Neural progenitor cell (in vitro differentiated cells): Measurements from ENCODE around the gene EFCAB8.

Source experiments
- EZH2 ChIP-seq: fragments of 200-600 bp; sonication (generic); IDR thresholded peaks from 2 replicates; pipeline ENCODE4 v1.6.1; 2017; ENCODE audit warnings: antibody characterized with exemption, mild to moderate bottlenecking, moderate library complexity
- TF ChIP-seq, protein P1 (sequence below): fragments of 200-600 bp; sonication (generic); IDR thresholded peaks from 2 replicates; pipeline ENCODE4 v1.5.1; 2017; ENCODE audit warnings: antibody characterized with exemption, mild to moderate bottlenecking

DNA sequence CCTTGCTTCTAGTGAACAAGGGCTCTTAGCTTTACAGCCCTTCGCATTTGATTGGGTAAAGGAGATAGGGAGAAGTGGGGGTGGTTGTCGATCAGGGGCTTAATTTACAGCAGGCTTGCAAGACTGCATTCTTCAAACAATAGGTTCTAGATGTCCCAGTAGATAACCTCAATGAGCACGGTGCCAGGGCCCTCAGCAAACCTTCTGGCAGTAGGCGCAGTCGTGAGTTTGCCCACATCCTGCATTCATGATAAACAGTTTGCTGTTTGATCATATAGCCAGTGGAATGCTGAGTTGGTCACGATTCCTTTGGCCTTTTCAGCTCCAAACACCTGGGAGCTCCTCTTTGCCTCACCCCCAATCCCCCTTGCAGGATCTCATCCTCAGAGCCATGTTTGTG lies 118.0 kb downstream of the EFCAB8 start:
- TF ChIP-seq, protein P1, sequence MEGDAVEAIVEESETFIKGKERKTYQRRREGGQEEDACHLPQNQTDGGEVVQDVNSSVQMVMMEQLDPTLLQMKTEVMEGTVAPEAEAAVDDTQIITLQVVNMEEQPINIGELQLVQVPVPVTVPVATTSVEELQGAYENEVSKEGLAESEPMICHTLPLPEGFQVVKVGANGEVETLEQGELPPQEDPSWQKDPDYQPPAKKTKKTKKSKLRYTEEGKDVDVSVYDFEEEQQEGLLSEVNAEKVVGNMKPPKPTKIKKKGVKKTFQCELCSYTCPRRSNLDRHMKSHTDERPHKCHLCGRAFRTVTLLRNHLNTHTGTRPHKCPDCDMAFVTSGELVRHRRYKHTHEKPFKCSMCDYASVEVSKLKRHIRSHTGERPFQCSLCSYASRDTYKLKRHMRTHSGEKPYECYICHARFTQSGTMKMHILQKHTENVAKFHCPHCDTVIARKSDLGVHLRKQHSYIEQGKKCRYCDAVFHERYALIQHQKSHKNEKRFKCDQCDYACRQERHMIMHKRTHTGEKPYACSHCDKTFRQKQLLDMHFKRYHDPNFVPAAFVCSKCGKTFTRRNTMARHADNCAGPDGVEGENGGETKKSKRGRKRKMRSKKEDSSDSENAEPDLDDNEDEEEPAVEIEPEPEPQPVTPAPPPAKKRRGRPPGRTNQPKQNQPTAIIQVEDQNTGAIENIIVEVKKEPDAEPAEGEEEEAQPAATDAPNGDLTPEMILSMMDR: no peak
- no peak for TF ChIP-seq EZH2
